ENCODE results near the gene KCNIP3. TPM values are rescaled to one million over a fixed set of nuclear protein-coding genes. Genes with fewer than 3 reads are reported as not detected.

The KCNIP3 gene
- total RNA-seq, 2 experiments from 2014 or later, result not detected

DNA sequence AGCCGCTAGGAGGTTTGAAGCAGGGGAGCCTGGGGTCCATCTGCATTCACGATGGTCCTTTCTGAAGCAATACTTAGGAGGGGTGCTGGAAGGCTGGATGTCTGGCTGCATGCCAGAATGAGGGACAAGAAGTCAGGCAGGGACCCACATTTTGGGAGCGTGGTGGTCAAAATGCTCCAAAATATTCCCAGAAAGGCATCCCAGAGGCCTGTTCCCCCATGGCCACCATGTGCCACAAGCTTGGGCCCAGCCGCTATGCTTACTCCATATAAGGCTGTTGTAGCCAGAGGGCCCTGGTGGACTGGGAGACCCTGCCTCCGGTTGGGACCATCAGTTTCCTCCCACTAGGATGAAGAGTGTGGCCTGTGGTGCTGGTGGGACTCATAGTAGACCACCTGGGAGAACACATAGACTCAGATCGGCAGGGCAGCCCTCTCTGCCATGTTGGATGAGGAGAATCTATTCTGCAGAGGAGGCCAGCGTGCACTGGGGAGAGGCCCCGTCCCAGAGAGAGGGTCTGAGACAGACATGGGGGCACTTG lies 26.5 kb upstream of the KCNIP3 start:
- H3K27me3 Mint-ChIP-seq, result no peaks in the 10 kb centered on the region
- H3K4me3 Mint-ChIP-seq, result no peak overlapping the region
- no peaks in the 10 kb centered on the region for H3K36me3 Mint-ChIP-seq (ENCODE audit: low read depth)
- DNase-seq, result no peak
- POLR2A ChIA-PET, result no interaction called here
- H3K9me3 Mint-ChIP-seq, result no peaks in the 10 kb centered on the region
- H3K4me1 Mint-ChIP-seq, result no peaks in the 10 kb centered on the region
- no peak overlapping the region for H3K27ac Mint-ChIP-seq
- CTCF ChIA-PET, result no interaction called here

DNA sequence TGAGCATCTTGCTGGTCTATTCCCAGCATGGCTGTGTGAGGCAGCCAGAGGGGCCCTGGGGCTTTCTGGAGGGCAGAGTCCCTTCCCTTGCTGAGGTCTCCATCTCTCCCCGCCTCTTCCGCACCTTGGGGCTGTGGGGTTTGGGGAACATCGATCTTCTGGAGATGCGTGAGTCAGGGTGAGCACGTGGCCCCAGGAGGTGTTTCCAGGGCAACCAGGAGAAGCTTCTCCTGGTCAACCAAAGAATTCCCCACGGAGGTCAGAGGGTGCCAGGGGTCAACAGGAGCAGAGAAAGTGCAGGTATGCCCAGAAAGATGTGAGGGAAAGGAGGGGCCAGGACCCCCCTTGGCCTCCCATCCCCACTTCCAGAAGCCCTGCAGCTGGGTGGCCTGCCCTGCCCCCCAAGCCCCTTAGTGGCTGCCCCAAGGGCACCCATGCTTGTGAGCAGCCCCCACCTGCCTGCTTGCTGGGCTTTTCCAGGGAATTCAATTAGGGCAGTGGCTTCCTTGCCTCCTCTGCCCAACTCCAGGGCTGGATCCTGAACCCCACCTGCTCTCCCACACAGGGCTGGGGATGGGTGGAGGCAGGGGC lies 25.7 kb upstream of the KCNIP3 start:
- Mint-ChIP-seq H3K27me3 (no peaks in the 10 kb centered on the region), H3K36me3 (ENCODE audit: low read depth) (no peaks in the 10 kb centered on the region), H3K9me3 (no peaks in the 10 kb centered on the region), H3K4me1 (no peaks in the 10 kb centered on the region), H3K4me3 (no peak overlapping the region), H3K27ac (no peak overlapping the region)
- ChIA-PET CTCF (no interaction called here), POLR2A (no interaction called here)
- DNase-seq, result no peak

DNA sequence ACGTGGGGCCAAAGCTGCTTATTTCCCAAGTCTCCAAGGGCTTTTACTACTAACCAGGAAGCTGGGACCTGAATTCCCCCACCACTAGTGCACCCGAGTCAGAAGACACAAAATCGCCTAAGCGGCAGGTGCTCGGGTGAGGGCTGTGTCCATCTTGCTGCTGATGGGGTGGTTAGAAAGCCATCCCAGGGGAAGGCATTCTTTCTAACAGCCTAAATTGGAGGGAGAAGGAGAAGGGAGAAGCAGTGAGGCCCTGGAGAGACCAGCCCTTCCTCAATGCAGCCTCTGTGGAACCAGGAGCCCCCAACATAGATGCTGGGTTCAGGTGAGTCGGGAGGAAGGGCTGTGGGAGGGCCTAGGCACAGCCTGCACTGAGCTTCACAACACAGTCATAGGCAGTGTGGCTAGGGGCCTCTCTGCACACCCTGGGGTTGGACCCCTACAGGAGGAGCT lies 24.8 kb upstream of the KCNIP3 start:
- no peak for DNase-seq
- POLR2A ChIA-PET, result no interaction called here
- H3K36me3 Mint-ChIP-seq (ENCODE audit: low read depth), result no peaks in the 10 kb centered on the region
- no peaks in the 10 kb centered on the region for H3K27me3 Mint-ChIP-seq
- H3K4me1 Mint-ChIP-seq, result no peaks in the 10 kb centered on the region
- H3K27ac Mint-ChIP-seq, result no peak overlapping the region
- H3K4me3 Mint-ChIP-seq, result no peak overlapping the region
- H3K9me3 Mint-ChIP-seq, result no peaks in the 10 kb centered on the region
- CTCF ChIA-PET, result no interaction called here

DNA sequence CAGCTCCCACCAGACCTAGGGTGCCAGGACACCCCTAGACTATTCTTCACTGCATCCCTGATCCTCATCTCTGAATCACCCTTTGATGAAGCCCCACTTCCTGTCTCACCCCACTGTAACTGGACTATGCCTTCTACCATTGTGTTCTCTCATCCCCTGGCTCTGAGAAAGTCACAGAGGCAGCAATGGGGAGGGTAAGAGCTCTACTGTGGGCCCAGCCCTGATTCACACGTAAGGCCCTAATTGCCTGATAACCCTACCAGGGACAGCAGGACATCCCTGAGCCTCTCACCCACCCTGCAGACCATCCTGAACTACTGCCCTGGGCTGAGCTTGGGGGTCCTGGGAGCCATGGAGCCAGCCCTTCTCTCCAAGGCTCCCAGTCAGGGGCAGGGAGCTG lies 24.4 kb upstream of the KCNIP3 start:
- no peak for DNase-seq
- Mint-ChIP-seq H3K27me3 (no peaks in the 10 kb centered on the region), H3K4me3 (no peak overlapping the region), H3K27ac (no peak overlapping the region), H3K4me1 (no peaks in the 10 kb centered on the region), H3K36me3 (ENCODE audit: low read depth) (no peaks in the 10 kb centered on the region), H3K9me3 (no peaks in the 10 kb centered on the region)
- CTCF ChIA-PET, result no interaction called here
- POLR2A ChIA-PET, result no interaction called here

DNA sequence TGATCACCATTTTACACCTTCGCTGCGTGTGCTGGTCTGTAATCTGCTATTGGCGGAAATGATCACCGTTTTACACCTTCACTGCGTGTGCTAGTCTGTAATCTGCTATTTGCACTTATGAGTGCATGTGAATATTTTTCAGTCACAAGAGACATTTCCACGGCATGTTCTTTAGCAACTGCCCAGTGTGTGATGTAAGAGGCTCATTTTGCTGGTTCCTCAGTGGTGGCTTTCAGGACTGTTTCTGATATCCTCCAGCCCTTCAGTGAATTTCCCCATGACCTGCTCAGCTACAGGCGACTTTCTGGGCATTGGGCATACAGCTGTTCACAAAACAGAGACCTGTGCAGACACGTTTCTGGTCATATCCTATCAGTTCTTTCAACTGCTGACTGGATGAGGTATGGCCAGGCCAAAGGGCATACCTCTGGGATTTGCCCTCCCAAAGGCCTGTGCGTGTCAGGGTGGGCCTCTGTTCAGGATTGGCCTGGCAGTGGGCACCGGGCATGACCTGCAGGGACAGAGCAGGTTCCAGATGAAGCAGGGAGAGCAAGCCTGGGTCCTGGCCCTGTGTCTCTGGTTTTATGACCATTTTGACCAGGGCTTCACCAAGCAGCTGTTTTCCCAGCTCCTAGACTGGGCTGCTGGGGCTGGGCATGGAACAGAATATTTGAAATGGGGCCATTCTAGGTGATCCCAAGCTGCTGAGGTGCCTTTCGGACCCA lies 23.4 kb upstream of the KCNIP3 start:
- H3K4me1 Mint-ChIP-seq, result no peaks in the 10 kb centered on the region
- CTCF ChIA-PET, result no interaction called here
- no peak for DNase-seq
- no peaks in the 10 kb centered on the region for H3K9me3 Mint-ChIP-seq
- POLR2A ChIA-PET, result no interaction called here
- no peaks in the 10 kb centered on the region for H3K36me3 Mint-ChIP-seq (ENCODE audit: low read depth)
- no peak overlapping the region for H3K4me3 Mint-ChIP-seq
- H3K27ac Mint-ChIP-seq, result no peak overlapping the region
- no peaks in the 10 kb centered on the region for H3K27me3 Mint-ChIP-seq

DNA sequence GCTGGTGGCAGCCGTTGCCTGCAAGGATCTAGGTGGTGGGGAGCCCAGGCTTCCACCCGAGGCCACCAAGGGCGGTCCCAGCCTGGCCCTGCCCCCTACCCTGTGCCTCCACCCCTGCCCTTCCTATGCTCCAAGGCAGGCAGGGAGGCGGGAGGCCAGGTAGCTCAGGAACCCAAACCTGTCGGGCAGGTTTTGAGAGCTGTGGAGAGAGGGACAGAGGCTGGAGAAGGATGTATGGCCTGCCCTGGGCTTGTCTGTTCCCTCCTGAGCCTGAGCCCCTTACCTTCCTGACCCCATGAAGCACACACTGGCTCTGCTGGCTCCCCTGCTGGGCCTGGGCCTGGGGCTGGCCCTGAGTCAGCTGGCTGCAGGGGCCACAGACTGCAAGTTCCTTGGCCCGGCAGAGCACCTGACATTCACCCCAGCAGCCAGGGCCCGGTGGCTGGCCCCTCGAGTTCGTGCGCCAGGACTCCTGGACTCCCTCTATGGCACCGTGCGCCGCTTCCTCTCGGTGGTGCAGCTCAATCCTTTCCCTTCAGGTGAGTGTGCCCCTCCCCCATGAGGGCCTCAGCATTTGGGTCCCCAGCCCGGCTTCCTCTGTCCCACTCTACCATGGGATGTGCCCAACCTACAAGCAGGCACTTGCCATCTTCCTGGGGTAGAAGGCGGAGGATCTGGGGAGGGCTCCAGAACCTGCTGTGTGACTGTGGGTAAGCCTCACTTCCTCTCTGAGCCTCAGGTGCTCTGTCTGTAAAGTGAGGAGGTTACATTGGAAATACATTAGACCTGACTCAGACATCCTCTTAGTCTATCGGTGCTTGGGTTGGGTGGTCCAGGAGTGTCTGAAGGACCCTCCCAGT lies 22.6 kb upstream of the KCNIP3 start, which contains the start of gene PROM2:
Gene PROM2 (plus strand): TSS at position 159 of the 860 bp plus-strand sequence. CDS start 137 bp downstream, at position 296.
- H3K27ac Mint-ChIP-seq, result no peak within 1 kb of the TSS
- H3K4me1 Mint-ChIP-seq, result no peaks in the 10 kb centered on the region
- no peak within 1 kb of the TSS for H3K4me3 Mint-ChIP-seq
- no peaks in the 10 kb centered on the region for H3K9me3 Mint-ChIP-seq
- DNase-seq, result no peak
- ChIA-PET POLR2A (no interaction called here), CTCF (no interaction called here)
- no peaks in the 10 kb centered on the region for H3K36me3 Mint-ChIP-seq (ENCODE audit: low read depth)
- no peaks in the 10 kb centered on the region for H3K27me3 Mint-ChIP-seq

DNA sequence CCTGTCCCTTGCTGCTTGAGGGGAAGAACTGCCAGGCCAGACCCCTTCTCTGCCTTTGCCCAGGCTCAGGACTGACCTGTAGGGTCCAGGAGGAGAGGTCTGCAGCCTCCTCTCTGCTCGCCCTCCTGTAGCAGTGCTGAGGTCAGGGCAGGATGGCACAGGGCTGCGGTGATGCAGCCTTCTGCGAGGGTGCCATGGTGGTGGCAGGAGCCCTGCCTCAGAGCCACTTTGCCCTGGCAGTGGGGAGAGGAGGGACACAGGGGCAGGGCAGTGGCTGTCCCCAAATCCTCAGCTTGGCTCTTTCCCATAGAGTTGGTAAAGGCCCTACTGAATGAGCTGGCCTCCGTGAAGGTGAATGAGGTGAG lies 22.0 kb upstream of the KCNIP3 start:
- Mint-ChIP-seq H3K27me3 (no peaks in the 10 kb centered on the region), H3K27ac (no peak overlapping the region), H3K9me3 (no peaks in the 10 kb centered on the region), H3K4me3 (no peak overlapping the region), H3K4me1 (no peaks in the 10 kb centered on the region), H3K36me3 (ENCODE audit: low read depth) (no peaks in the 10 kb centered on the region)
- POLR2A ChIA-PET, result no interaction called here
- no peak for DNase-seq
- CTCF ChIA-PET, result no interaction called here

DNA sequence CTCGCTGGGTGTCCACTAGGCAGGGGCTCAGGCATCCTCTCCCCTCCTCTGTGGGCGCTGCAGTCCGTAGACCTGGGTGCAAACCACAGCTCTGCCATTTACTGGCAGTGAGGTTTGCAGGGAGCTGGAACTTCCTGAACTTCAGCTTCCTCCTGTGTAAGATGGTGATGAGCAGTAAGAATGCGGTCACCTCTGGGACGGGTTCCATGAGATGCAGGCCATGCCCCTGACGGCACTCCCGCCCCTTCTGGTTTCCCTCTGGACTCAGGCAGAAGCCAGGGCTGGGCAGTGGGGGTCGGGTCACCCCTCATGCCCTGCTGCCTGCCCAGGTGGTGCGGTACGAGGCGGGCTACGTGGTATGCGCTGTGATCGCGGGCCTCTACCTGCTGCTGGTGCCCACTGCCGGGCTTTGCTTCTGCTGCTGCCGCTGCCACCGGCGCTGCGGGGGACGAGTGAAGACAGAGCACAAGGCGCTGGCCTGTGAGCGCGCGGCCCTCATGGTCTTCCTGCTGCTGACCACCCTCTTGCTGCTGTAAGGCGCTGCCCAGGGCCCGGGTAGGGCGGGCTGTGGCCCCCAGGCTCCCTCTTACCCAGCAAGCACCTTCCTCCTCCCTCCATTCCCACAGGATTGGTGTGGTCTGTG lies 21.4 kb upstream of the KCNIP3 start:
- Mint-ChIP-seq H3K4me1 (no peaks in the 10 kb centered on the region), H3K27me3 (no peaks in the 10 kb centered on the region), H3K36me3 (ENCODE audit: low read depth) (no peaks in the 10 kb centered on the region), H3K27ac (no peak overlapping the region), H3K4me3 (no peak overlapping the region), H3K9me3 (no peaks in the 10 kb centered on the region)
- DNase-seq, result no peak
- POLR2A ChIA-PET, result no interaction called here
- CTCF ChIA-PET, result no interaction called here

DNA sequence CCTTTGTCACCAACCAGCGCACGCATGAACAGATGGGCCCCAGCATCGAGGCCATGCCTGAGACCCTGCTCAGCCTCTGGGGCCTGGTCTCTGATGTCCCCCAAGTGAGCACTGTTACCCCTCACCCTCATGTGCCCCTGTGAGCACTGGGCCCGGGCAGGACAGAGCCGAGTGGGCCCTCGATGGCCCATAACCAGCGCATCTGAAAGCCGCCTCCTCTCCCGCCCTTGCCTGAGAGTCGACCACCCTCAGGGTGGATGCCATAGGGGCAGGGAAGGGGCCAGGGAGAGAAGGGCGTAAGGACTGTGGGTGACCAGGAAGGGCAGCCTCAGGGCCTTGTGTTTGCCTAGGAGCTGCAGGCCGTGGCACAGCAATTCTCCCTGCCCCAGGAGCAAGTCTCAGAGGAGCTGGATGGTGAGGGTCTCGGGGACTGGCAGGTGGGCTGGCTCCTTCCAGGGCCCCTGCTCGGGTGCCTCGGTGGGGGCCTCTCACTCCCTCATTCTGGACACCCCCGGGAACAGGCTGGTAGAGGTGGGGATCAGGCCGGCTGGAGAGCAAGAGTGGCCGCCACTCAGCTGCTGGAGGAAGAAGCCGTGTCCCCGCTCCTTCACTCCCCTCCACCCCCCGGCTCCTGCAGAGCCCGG lies 20.8 kb upstream of the KCNIP3 start:
- POLR2A ChIA-PET, result no interaction called here
- H3K4me3 Mint-ChIP-seq, result no peak overlapping the region
- no peaks in the 10 kb centered on the region for H3K4me1 Mint-ChIP-seq
- H3K9me3 Mint-ChIP-seq, result no peaks in the 10 kb centered on the region
- no peaks in the 10 kb centered on the region for H3K36me3 Mint-ChIP-seq (ENCODE audit: low read depth)
- CTCF ChIA-PET, result no interaction called here
- DNase-seq, result no peak
- no peaks in the 10 kb centered on the region for H3K27me3 Mint-ChIP-seq
- H3K27ac Mint-ChIP-seq, result no peak overlapping the region

DNA sequence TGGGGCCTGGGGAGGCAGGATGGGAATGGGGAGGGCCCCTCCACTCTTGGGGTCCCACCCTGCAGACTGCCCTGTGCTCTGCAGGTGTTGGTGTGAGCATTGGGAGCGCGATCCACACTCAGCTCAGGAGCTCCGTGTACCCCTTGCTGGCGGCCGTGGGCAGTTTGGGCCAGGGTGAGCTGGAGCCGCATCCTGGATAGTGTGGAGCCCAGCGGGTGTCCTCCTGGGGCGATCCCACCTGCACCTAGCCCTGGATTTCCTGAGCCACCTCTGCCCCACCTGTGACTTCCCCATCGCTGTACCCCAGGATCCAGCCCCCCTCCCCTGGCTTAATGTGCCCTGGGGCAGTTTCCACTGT lies 20.3 kb upstream of the KCNIP3 start:
- Mint-ChIP-seq H3K9me3 (no peaks in the 10 kb centered on the region), H3K27ac (no peak overlapping the region), H3K4me3 (no peak overlapping the region), H3K4me1 (no peaks in the 10 kb centered on the region), H3K36me3 (ENCODE audit: low read depth) (no peaks in the 10 kb centered on the region), H3K27me3 (no peaks in the 10 kb centered on the region)
- CTCF ChIA-PET, result no interaction called here
- DNase-seq, result no peak
- POLR2A ChIA-PET, result no interaction called here

DNA sequence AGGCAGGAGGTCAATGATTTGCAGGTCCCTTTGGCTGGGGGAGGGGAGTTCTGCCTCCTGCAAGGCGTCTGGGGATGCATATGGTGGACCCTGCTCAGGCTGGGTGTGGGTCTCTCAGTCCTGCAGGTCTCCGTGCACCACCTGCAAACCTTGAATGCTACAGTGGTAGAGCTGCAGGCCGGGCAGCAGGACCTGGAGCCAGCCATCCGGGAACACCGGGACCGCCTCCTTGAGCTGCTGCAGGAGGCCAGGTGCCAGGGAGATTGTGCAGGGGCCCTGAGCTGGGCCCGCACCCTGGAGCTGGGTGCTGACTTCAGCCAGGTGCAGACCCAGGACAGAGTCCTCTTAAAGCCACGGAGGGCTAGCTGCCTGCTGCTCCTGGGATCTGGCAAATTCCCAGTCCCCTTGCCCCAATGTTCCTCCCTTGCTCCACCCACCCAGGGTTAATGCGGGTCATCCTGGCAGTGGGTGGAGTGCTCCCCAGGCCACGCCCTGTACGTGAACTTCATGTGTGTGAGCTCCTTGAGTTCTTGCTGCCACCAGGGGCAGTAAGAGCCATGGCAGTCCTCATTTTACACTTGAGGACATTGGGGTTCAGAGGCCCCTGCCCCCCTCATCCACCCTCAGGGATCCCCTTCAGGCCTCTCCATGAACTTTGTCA lies 19.8 kb upstream of the KCNIP3 start:
- no peak for DNase-seq
- Mint-ChIP-seq H3K9me3 (no peaks in the 10 kb centered on the region), H3K4me3 (no peak overlapping the region), H3K4me1 (no peaks in the 10 kb centered on the region), H3K36me3 (ENCODE audit: low read depth) (no peaks in the 10 kb centered on the region), H3K27ac (no peak overlapping the region), H3K27me3 (no peaks in the 10 kb centered on the region)
- CTCF ChIA-PET, result no interaction called here
- POLR2A ChIA-PET, result no interaction called here

DNA sequence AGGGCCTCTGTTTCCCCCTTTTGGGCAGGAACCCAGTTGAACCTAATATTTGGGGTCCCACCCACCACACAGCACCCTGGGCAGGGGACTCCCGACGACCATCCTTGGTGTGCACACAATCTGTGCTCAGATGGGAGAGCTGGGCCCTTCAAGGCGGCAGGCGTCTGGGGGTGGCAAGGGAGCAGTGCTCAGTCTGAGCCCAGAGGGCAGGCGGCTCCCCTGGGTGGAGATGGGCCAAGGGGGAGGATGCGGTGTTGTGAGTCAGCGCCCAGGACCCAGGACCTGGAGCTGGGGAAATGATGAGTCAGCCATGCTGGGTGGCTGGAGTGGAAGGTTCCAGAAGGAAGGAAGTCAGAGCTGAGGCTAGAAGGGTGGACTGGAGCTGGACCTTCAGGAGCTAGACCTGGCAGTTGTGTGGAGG lies 19.1 kb upstream of the KCNIP3 start:
- H3K4me3 Mint-ChIP-seq, result no peak overlapping the region
- no peaks in the 10 kb centered on the region for H3K27me3 Mint-ChIP-seq
- DNase-seq, result no peak
- H3K9me3 Mint-ChIP-seq, result no peaks in the 10 kb centered on the region
- H3K36me3 Mint-ChIP-seq (ENCODE audit: low read depth), result no peaks in the 10 kb centered on the region
- CTCF ChIA-PET, result no interaction called here
- no peaks in the 10 kb centered on the region for H3K4me1 Mint-ChIP-seq
- POLR2A ChIA-PET, result no interaction called here
- no peak overlapping the region for H3K27ac Mint-ChIP-seq

Measured in activated CD4-positive, alpha-beta memory T cell treated with anti-CD3 and anti-CD28 coated beads, Interleukin-2, amount 10 ng/mL, durations not matched to agents 7 days and 5 days (primary cell).